ENCODE results near the gene DERL2.

GRCh38 chr17:5437721-5438317, 48.2 kb downstream of the DERL2 start:
- TF ChIP-seq EZH2 (IDR thresholded peaks at IDR 0.05; ENCODE audit: insufficient read depth, poor library complexity, severe bottlenecking) (no peak), EZH2phosphoT487 (IDR thresholded peaks at IDR 0.05; ENCODE audit: insufficient read depth, low read depth) (no peak)
